PFSK-1 (cell line): Measurements from ENCODE around the gene CFAP20.

Source experiments
- POLR2AphosphoS5 ChIP-seq: IDR thresholded peaks from 2 replicates; pipeline ENCODE4 v1.6.1; 2012; ENCODE audit warnings: low read depth, mild to moderate bottlenecking, control low read depth, low read length, moderate library complexity
- SIN3A ChIP-seq: IDR thresholded peaks from 2 replicates; pipeline ENCODE4 v1.6.1; 2012; ENCODE audit warnings: mild to moderate bottlenecking, low read length, moderate library complexity, borderline replicate concordance; ENCODE audit not compliant: insufficient read depth
- TAF1 ChIP-seq: IDR thresholded peaks from 2 replicates; pipeline ENCODE4 v1.6.1; 2012; ENCODE audit warnings: low read length, control low read depth, borderline replicate concordance; ENCODE audit not compliant: insufficient read depth
- TF ChIP-seq, protein P1 (sequence below), 2 experiments: IDR thresholded peaks; 2 replicates each; pipeline versions ENCODE4 v1.6.1 to v1.8.0; 2011 to 2012; ENCODE audit warnings: low read depth in 2 of 2, low read length in 2 of 2, control low read depth in 1 of 2, inconsistent platforms in 1 of 2, mild to moderate bottlenecking in 1 of 2, moderate library complexity in 1 of 2; ENCODE audit not compliant: insufficient read depth in 1 of 2

DNA sequence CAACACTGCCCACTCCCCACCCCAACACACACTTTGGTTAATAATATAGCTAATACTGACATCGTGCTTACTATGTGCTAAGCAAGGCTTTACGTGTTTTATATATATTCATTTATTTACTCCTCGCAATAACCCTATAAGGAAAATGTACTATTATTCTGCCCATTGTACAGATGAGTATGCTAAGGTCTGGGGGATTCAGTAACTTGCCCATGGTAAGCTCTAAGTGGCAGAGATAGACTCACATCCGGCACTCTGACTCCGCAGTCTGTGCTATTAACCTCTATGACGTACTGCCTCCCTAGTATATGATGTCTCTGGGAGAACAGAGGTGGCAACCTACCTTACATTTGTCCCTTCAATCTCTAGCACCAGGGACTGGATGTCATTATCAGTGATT lies 12.7 kb downstream of the CFAP20 start:
- TF ChIP-seq POLR2AphosphoS5 = no peak
- TF ChIP-seq, protein P1, sequence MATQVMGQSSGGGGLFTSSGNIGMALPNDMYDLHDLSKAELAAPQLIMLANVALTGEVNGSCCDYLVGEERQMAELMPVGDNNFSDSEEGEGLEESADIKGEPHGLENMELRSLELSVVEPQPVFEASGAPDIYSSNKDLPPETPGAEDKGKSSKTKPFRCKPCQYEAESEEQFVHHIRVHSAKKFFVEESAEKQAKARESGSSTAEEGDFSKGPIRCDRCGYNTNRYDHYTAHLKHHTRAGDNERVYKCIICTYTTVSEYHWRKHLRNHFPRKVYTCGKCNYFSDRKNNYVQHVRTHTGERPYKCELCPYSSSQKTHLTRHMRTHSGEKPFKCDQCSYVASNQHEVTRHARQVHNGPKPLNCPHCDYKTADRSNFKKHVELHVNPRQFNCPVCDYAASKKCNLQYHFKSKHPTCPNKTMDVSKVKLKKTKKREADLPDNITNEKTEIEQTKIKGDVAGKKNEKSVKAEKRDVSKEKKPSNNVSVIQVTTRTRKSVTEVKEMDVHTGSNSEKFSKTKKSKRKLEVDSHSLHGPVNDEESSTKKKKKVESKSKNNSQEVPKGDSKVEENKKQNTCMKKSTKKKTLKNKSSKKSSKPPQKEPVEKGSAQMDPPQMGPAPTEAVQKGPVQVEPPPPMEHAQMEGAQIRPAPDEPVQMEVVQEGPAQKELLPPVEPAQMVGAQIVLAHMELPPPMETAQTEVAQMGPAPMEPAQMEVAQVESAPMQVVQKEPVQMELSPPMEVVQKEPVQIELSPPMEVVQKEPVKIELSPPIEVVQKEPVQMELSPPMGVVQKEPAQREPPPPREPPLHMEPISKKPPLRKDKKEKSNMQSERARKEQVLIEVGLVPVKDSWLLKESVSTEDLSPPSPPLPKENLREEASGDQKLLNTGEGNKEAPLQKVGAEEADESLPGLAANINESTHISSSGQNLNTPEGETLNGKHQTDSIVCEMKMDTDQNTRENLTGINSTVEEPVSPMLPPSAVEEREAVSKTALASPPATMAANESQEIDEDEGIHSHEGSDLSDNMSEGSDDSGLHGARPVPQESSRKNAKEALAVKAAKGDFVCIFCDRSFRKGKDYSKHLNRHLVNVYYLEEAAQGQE (IDR thresholded peaks at IDR 0.05; ENCODE audit: insufficient read depth in 1 of 2, low read depth in 2 of 2, low read length in 2 of 2) = no peak
- TF ChIP-seq SIN3A = no peak
- no peak for TF ChIP-seq TAF1
